HepG2 (cell line): ENCODE results near the gene C4orf36. TPM values are rescaled to one million over a fixed set of nuclear protein-coding genes. Genes with fewer than 3 reads are reported as not detected.
A peak's percentile ranks its signal among the peaks of the same experiment; 100 is the strongest.

Source experiments
- ATAC-seq: fragments of 200-7000 bp; cut with Tn5 transposase; 3 replicates; pipeline ENCODE4 v1.9.1; 2020; ENCODE audit warnings: mild to moderate bottlenecking, moderate library complexity
- BruUV-seq: library from RNA; stranded (reverse); fragments of 400-500 nt; replicated peaks from 2 replicates; lab custom pipeline; 2021; lab: Mats Ljungman, UMichigan
- CTCF ChIA-PET: fragments of 300-600 bp; formaldehyde crosslinking; extraction: SDS; loops from one replicate; lab custom pipeline; 2021; ENCODE audit warnings: low total read pairs, inconsistent platforms, low intra/inter-chr PET ratio; lab: Yijun Ruan, JAX
- POLR2A ChIA-PET: fragments of 350-600 bp; sonication (Branson Sonifier 250); formaldehyde crosslinking; loops from one replicate; lab custom pipeline; 2020; ENCODE audit warnings: antibody characterized with exemption, inconsistent platforms; lab: Yijun Ruan, JAX
- DNase-seq: peaks from one replicate; pipeline ENCODE4 v3.0.0-alpha.2; 2015; ENCODE audit warnings: low spot score
- FAIRE-seq: peaks from 3 replicates; lab custom pipeline; 2011; peaks lifted over from hg19 to GRCh38; lab: Jason Lieb, UNC
- H2AFZ ChIP-seq: one replicate; pipeline ENCODE4 v1.6.1; 2011; ENCODE audit warnings: low read length, inconsistent platforms
- H3K27ac ChIP-seq: fragments of 300-600 bp; 3 replicates; pipeline ENCODE4 v1.8.0; 2011; ENCODE audit warnings: mixed run types, mild to moderate bottlenecking, mixed read lengths, low read length, inconsistent platforms; ENCODE audit not compliant: insufficient read depth; ENCODE audit errors: extremely low read length
- H3K27me3 ChIP-seq, 2 experiments: fragments of 200-600 bp in 1 of 2; 2 replicates in 1 of 2; 3 replicates in 1 of 2; pipeline versions ENCODE4 v1.6.0 to v1.8.0; 2011; ENCODE audit warnings: low read length in 2 of 2, mild to moderate bottlenecking in 2 of 2, moderate library complexity in 2 of 2, inconsistent platforms in 1 of 2; ENCODE audit not compliant: insufficient read depth in 2 of 2, control insufficient read depth in 1 of 2
- H3K36me3 ChIP-seq, 2 experiments: fragments of 200-600 bp in 1 of 2; replicated peaks in 1 of 2; 2 replicates in 1 of 2; 3 replicates in 1 of 2; pipeline versions ENCODE4 v1.5.1 to v1.8.0; 2011; ENCODE audit warnings: low read length in 2 of 2, inconsistent platforms in 1 of 2; ENCODE audit not compliant: insufficient read depth in 2 of 2, control insufficient read depth in 1 of 2
- H3K4me1 ChIP-seq: 2 replicates; pipeline ENCODE4 v1.5.1; 2012; ENCODE audit warnings: low read length, inconsistent platforms; ENCODE audit not compliant: insufficient read depth
- H3K4me2 ChIP-seq: 2 replicates; pipeline ENCODE4 v1.6.0; 2011; ENCODE audit warnings: low read depth, low read length, inconsistent platforms
- H3K4me3 ChIP-seq, 3 experiments: fragments of 200-600 bp in 1 of 3; sonication (generic), shearing (Covaris generic) in 1 of 3; replicated peaks in 1 of 3; 2 replicates each; pipeline ENCODE4 v1.5.1; 2011 to 2016; ENCODE audit warnings: low read length in 3 of 3, inconsistent platforms in 2 of 3, low read depth in 2 of 3, mild to moderate bottlenecking in 2 of 3, control low read depth in 1 of 3, mixed read lengths in 1 of 3; ENCODE audit not compliant: insufficient read depth in 1 of 3
- H3K79me2 ChIP-seq: one replicate; pipeline ENCODE4 v1.6.1; 2011; ENCODE audit warnings: low read length, inconsistent platforms; ENCODE audit not compliant: insufficient read depth
- H3K9ac ChIP-seq: 2 replicates; pipeline ENCODE4 v1.6.0; 2011; ENCODE audit warnings: mild to moderate bottlenecking, low read depth, low read length, inconsistent platforms; ENCODE audit not compliant: insufficient read depth
- H3K9me3 ChIP-seq: 2 replicates; pipeline ENCODE4 v1.5.1; 2012; ENCODE audit warnings: mild to moderate bottlenecking, low read length
- H4K20me1 ChIP-seq: 2 replicates; pipeline ENCODE4 v1.6.0; 2011; ENCODE audit warnings: inconsistent platforms, mild to moderate bottlenecking, low read length, moderate library complexity; ENCODE audit not compliant: insufficient read depth
- AHR ChIP-seq: IDR thresholded peaks from 2 replicates; pipeline ENCODE4 v1.6.1; 2018; ENCODE audit warnings: missing genetic modification reagents, missing compliant biosample characterization
- CEBPG ChIP-seq: IDR thresholded peaks from 2 replicates; pipeline ENCODE4 v1.6.1; 2016
- FOXA1 ChIP-seq, 2 experiments: fragments of 450-650 bp in 1 of 2; sonication (generic) in 1 of 2; formaldehyde crosslinking in 1 of 2; IDR thresholded peaks; 2 replicates each; pipeline versions ENCODE4 v1.4.0 to v1.6.1; 2016 to 2020; ENCODE audit warnings: missing genetic modification reagents in 1 of 2
- NR3C1 ChIP-seq: sonication (generic); formaldehyde crosslinking; IDR thresholded peaks from 2 replicates; pipeline ENCODE4 v1.4.0; 2020; ENCODE audit warnings: missing genetic modification reagents
- TOE1 ChIP-seq: sonication (generic); formaldehyde crosslinking; IDR thresholded peaks from 2 replicates; pipeline ENCODE4 v1.4.0; 2020; ENCODE audit warnings: mild to moderate bottlenecking, missing genetic modification reagents
- YEATS4 ChIP-seq: sonication (generic); formaldehyde crosslinking; IDR thresholded peaks from 2 replicates; pipeline ENCODE4 v1.4.0; 2020; ENCODE audit warnings: missing genetic modification reagents, borderline replicate concordance
- ZNF44 ChIP-seq: sonication (generic); formaldehyde crosslinking; IDR thresholded peaks from 2 replicates; pipeline ENCODE4 v1.5.1; 2020; ENCODE audit warnings: mild to moderate bottlenecking, missing genetic modification reagents
- WGBS: methylation state at CpG from one replicate; pipeline ENCODE4 v1.1.6; 2017; ENCODE audit warnings: low lambda C conversion rate; 5-methylcytosine and 5-hydroxymethylcytosine counted together
- in situ Hi-C: cut with HindIII; loops from 2 replicates; pipeline ENCODE4 v1.10.0; 2017; ENCODE audit warnings: low pct_unique_long_range_greater_than_20kb; ENCODE audit not compliant: extremely low pct_ligation_motif_present
- intact Hi-C: fragments of 100-400 bp; cut with micrococcal nuclease; formaldehyde crosslinking; loops from one replicate; pipeline ENCODE4 v1.10.0; 2022; ENCODE audit not compliant: unreplicated experiment
- polyA plus RNA-seq, 8 experiments: library from polyadenylated mRNA; depleted of rRNA in 3 of 8; stranded (reverse) in 7 of 8; unstranded in 1 of 8; fragments of >200 nt; fragmentation: Illumina TruSeq in 4 of 8; extraction: Trizol in 4 of 8; gene quantifications; 2 replicates each; pipeline versions ENCODE4 v1.2.1 to v1.2.3, GENCODE V29; 2011 to 2016; ENCODE audit warnings: low read depth in 4 of 8, missing spikeins in 1 of 8, mixed read lengths in 1 of 8; ENCODE audit not compliant: insufficient read depth in 1 of 8
- total RNA-seq, 5 experiments: library from RNA; depleted of rRNA; stranded (reverse); fragments of >200 nt; fragmentation: Illumina TruSeq; extraction: Trizol; gene quantifications; 2 replicates each; pipeline ENCODE4 v1.2.3, GENCODE V29; 2016; ENCODE audit warnings: low read depth in 1 of 5
- TF ChIP-seq, protein P1 (sequence below): sonication (generic); formaldehyde crosslinking; IDR thresholded peaks from 2 replicates; pipeline ENCODE4 v1.4.0; 2020; ENCODE audit warnings: mild to moderate bottlenecking, missing genetic modification reagents
- TF ChIP-seq, protein P2 (sequence below): IDR thresholded peaks from 2 replicates; pipeline ENCODE4 v1.6.1; 2016; ENCODE audit warnings: low read depth
- TF ChIP-seq, protein P3 (sequence below): IDR thresholded peaks from 2 replicates; pipeline ENCODE4 v1.4.0; 2020; ENCODE audit warnings: mild to moderate bottlenecking, missing genetic modification reagents

Gene C4orf36
- total and polyA plus RNA-seq, 2 of the 13 experiments (the other 11 are each of a cell fraction or from before 2014, with no cell fraction given), result 0.63 TPM; not detected in 1

DNA sequence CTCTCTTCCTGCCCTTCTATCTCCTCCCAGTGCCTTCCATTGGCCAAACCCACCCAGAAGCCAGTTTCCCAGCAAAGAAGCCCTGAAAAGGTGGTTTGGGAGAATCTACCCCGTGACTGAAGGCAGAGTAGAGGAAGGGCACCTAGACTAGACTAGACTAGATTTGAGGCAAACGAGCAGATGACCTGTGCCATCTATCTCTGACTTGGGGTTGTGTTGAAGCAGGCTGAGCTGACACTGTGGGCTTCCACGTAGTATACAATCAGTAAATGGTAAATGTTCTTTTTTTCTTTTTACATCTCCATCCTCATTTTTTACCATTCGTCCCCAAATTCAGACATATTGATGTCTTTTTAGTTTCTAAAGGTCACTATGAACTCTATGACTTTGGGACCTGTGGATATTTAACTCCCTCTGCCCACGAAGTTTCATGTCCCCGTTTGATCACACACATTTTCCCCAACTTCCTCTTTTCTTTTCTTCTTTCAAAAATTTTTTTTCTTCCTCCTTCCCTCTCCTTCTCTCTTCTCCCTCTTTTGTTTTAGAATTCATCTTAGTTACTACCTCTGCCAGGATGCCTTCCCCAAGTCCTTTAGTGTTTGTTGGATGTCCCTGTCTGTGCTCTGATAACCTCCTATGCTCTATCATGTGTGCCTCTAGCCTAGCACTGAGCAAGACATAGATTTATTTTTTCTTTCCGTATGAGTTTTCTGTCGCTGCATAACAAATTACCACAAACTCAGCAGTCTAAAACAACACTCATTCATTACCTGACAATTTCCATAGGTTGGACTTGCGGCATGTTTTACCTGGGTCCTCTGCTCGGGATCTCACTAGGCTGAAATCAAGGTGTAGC is 36.4 kb upstream of the C4orf36 start:
- H3K9ac ChIP-seq, result no peak overlapping the region
- POLR2A ChIA-PET, result interaction anchor here (1.0 to 2.5 kb wide), 5 partner anchors 8 to 83 kb away, joined by 3 to 13 read pairs (median 4); no protein-coding TSS in a partner anchor
- FAIRE-seq, result peak; percentile 32

DNA sequence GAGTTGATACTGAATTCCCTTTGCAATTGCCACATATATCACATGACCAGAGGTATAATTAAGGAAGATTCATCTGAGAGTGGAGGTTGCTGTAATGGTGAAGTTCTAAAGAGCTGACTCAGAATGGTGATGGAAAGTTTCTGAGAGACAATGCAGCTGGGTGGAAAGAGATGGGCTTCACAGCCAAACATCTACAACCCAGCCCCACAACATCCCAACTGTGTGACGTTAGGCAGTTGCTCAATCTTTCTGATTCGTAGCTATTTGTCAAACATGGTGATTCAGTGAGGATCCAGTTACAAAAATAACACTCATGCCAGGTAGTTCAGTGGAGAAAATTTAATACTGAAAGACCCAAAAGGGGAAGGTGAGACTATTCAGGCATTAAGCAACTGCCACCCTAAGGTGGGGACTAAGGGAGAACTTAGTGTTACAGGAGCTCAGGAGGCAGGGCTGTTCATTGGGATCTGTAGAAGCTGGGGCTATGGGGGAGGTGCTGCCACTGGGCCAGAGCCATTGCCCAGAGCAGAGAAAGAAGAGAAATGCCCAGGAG is 35.7 kb upstream of the C4orf36 start:
- Histone ChIP-seq H3K27ac (no peak overlapping the region), H3K27me3 (no peaks in the 10 kb centered on the region), H3K9ac (no peak overlapping the region), H3K4me3 (no peak overlapping the region), H3K9me3 (no peaks in the 10 kb centered on the region), H3K79me2 (no peaks in the 10 kb centered on the region), H2AFZ (no peak overlapping the region), H4K20me1 (no peaks in the 10 kb centered on the region), H3K4me2 (no peak overlapping the region), H3K36me3 (peaks cover 1 to 4% of the 10 kb centered on the region in 2 experiments; a peak in 3 of 5 replicates), H3K4me1 (peaks cover 21% of the 10 kb centered on the region)
- POLR2A ChIA-PET, result interaction anchor here (1.0 to 2.5 kb wide), 5 partner anchors 8 to 177 kb away, joined by 3 to 13 read pairs (median 4); no protein-coding TSS in a partner anchor
- no TSS peak for BruUV-seq
- in situ Hi-C loops, result loop anchor here (10.0 kb wide), 1 partner anchor 307 kb away; no protein-coding TSS in a partner anchor
- ATAC-seq, result peak; percentile 74
- no peak for FAIRE-seq
- 24% methylated on average over 2 of the region's 2 CpGs for WGBS
- intact Hi-C loops, result no loop called here
- peak; percentile 87 for DNase-seq
- CTCF ChIA-PET, result no interaction called here
- TF ChIP-seq, protein P1, sequence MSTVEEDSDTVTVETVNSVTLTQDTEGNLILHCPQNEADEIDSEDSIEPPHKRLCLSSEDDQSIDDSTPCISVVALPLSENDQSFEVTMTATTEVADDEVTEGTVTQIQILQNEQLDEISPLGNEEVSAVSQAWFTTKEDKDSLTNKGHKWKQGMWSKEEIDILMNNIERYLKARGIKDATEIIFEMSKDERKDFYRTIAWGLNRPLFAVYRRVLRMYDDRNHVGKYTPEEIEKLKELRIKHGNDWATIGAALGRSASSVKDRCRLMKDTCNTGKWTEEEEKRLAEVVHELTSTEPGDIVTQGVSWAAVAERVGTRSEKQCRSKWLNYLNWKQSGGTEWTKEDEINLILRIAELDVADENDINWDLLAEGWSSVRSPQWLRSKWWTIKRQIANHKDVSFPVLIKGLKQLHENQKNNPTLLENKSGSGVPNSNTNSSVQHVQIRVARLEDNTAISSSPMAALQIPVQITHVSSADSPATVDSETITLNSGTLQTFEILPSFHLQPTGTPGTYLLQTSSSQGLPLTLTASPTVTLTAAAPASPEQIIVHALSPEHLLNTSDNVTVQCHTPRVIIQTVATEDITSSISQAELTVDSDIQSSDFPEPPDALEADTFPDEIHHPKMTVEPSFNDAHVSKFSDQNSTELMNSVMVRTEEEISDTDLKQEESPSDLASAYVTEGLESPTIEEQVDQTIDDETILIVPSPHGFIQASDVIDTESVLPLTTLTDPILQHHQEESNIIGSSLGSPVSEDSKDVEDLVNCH (CRISPR knock-in tag), result no peak
- TF ChIP-seq, protein P2, sequence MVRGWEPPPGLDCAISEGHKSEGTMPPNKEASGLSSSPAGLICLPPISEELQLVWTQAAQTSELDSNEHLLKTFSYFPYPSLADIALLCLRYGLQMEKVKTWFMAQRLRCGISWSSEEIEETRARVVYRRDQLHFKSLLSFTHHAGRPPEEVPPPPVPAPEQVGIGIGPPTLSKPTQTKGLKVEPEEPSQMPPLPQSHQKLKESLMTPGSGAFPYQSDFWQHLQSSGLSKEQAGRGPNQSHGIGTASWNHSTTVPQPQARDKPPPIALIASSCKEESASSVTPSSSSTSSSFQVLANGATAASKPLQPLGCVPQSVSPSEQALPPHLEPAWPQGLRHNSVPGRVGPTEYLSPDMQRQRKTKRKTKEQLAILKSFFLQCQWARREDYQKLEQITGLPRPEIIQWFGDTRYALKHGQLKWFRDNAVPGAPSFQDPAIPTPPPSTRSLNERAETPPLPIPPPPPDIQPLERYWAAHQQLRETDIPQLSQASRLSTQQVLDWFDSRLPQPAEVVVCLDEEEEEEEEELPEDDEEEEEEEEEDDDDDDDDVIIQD (CRISPR knock-in tag), result 0 out of 2 replicates have a peak, but pooled peaks have one; percentile 43
- no peak for TF ChIP-seq TOE1 (CRISPR knock-in tag)
- TF ChIP-seq, protein P3, sequence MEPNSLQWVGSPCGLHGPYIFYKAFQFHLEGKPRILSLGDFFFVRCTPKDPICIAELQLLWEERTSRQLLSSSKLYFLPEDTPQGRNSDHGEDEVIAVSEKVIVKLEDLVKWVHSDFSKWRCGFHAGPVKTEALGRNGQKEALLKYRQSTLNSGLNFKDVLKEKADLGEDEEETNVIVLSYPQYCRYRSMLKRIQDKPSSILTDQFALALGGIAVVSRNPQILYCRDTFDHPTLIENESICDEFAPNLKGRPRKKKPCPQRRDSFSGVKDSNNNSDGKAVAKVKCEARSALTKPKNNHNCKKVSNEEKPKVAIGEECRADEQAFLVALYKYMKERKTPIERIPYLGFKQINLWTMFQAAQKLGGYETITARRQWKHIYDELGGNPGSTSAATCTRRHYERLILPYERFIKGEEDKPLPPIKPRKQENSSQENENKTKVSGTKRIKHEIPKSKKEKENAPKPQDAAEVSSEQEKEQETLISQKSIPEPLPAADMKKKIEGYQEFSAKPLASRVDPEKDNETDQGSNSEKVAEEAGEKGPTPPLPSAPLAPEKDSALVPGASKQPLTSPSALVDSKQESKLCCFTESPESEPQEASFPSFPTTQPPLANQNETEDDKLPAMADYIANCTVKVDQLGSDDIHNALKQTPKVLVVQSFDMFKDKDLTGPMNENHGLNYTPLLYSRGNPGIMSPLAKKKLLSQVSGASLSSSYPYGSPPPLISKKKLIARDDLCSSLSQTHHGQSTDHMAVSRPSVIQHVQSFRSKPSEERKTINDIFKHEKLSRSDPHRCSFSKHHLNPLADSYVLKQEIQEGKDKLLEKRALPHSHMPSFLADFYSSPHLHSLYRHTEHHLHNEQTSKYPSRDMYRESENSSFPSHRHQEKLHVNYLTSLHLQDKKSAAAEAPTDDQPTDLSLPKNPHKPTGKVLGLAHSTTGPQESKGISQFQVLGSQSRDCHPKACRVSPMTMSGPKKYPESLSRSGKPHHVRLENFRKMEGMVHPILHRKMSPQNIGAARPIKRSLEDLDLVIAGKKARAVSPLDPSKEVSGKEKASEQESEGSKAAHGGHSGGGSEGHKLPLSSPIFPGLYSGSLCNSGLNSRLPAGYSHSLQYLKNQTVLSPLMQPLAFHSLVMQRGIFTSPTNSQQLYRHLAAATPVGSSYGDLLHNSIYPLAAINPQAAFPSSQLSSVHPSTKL (CRISPR knock-in tag), result peak; percentile 32; the same call in 1 of the 2 replicates
- TF ChIP-seq CEBPG (CRISPR knock-in tag), result peak; percentile 79

More for the DNA sequence above, 36.4 kb upstream of the C4orf36 start:
- Histone ChIP-seq H3K9me3 (no peaks in the 10 kb centered on the region), H2AFZ (no peak overlapping the region), H3K27ac (no peak overlapping the region), H3K4me3 (no peak overlapping the region), H3K27me3 (no peaks in the 10 kb centered on the region), H3K4me2 (no peak overlapping the region), H3K79me2 (no peaks in the 10 kb centered on the region), H4K20me1 (no peaks in the 10 kb centered on the region), H3K36me3 (peaks cover 1 to 4% of the 10 kb centered on the region in 2 experiments; a peak in 3 of 5 replicates), H3K4me1 (peaks cover 22% of the 10 kb centered on the region)
- in situ Hi-C loops, result loop anchor here (10.0 kb wide), 1 partner anchor 306 kb away; no protein-coding TSS in a partner anchor
- ATAC-seq, result peak; percentile 26; the same call in 2 of the 3 replicates
- intact Hi-C loops, result no loop called here
- CTCF ChIA-PET, result no interaction called here
- BruUV-seq, result no TSS peak
- no peak for DNase-seq
- TF ChIP-seq YEATS4 (CRISPR knock-in tag) (no peak), ZNF44 (CRISPR knock-in tag) (no peak), FOXA1 (IDR thresholded peaks at IDR 0.05) (no peak), FOXA1 (CRISPR knock-in tag; IDR thresholded peaks at IDR 0.05) (no peak), AHR (CRISPR knock-in tag) (no peak), NR3C1 (CRISPR knock-in tag) (no peak)
- 92% methylated on average over 10 of the region's 10 CpGs for WGBS
